Measurements from ENCODE around the gene NRDE2. TPM values are rescaled to one million over a fixed set of nuclear protein-coding genes. Genes with fewer than 3 reads are reported as not detected.

The NRDE2 gene
- total and polyA plus RNA-seq, 2 of the 4 experiments (the other 2 are of a cell fraction), result 4.5 to 9.3 TPM

GRCh38 chr14:90242444-90242843 is 89.3 kb downstream of the NRDE2 start:
- Histone ChIP-seq H3K9ac (ENCODE audit: low read depth, low read length) (no peak overlapping the region), H2BK5ac (ENCODE audit: low read depth, low read length, poor library complexity, severe bottlenecking) (no peak overlapping the region), H3K4me3 (ENCODE audit: insufficient read depth, low read depth, low read length) (no peak overlapping the region), H3K79me1 (ENCODE audit: low read depth in 1 of 2, low read length in 2 of 2) (no peaks in the 10 kb centered on the region), H3K4me2 (ENCODE audit: low read depth, low read length) (no peak overlapping the region), H4K5ac (ENCODE audit: low read depth, low read length) (no peak overlapping the region), H3K9me3 (ENCODE audit: control insufficient read depth, insufficient read depth, low read length) (peaks cover 26% of the 10 kb centered on the region), H3K4me1 (ENCODE audit: control insufficient read depth, insufficient read depth, low read length) (no peaks in the 10 kb centered on the region), H3K14ac (replicated peaks; ENCODE audit: low read depth, low read length) (no peak overlapping the region), H3K9me1 (ENCODE audit: insufficient read depth, low read length) (no peaks in the 10 kb centered on the region), H3K18ac (ENCODE audit: low read depth, low read length) (no peak overlapping the region), H2BK20ac (ENCODE audit: low read depth, low read length) (no peak overlapping the region), H3K56ac (ENCODE audit: extremely low read depth, insufficient read depth, low read length) (no peak overlapping the region), H3K27ac (ENCODE audit: insufficient read depth, low read length) (no peak overlapping the region), H3K4ac (ENCODE audit: low read depth, low read length) (no peak overlapping the region), H3K36me3 (ENCODE audit: control insufficient read depth, insufficient read depth, low read length) (no peaks in the 10 kb centered on the region), H4K8ac (ENCODE audit: low read depth in 2 of 2, low read length in 2 of 2) (no peak overlapping the region), H2AK5ac (ENCODE audit: low read depth, low read length) (no peak overlapping the region), H3K27me3 (ENCODE audit: control insufficient read depth, insufficient read depth, low read length) (no peaks in the 10 kb centered on the region), H4K20me1 (ENCODE audit: insufficient read depth, low read length) (no peaks in the 10 kb centered on the region), H4K91ac (ENCODE audit: insufficient read depth, low read depth, low read length) (no peak overlapping the region), H2BK120ac (ENCODE audit: low read depth, low read length) (no peak overlapping the region), H2AFZ (replicated peaks; ENCODE audit: low read length, poor library complexity) (no peak overlapping the region), H2BK15ac (ENCODE audit: low read depth, low read length) (no peak overlapping the region), H2AK9ac (replicated peaks; ENCODE audit: low read depth, low read length, poor library complexity) (no peak overlapping the region), H3K23ac (ENCODE audit: low read depth, low read length) (no peak overlapping the region)
- ATAC-seq (ENCODE audit: low read depth) (no peak), DNase-seq (no peak)
- CTCF ChIA-PET, result no interaction called here
- intact Hi-C loops (cut with micrococcal nuclease) (no loop called here), dilution Hi-C loops (cut with HindIII; ENCODE audit: low sequenced_read_pairs, unreplicated experiment) (no loop called here), in situ Hi-C loops (cut with MboI; ENCODE audit: low sequenced_read_pairs) (no loop called here)
- no TSS peak for BruUV-seq (replicated peaks)
- POLR2A ChIA-PET (ENCODE audit: unreplicated experiment), result no interaction called here
- no peak for TF ChIP-seq RCOR1 (IDR thresholded peaks at IDR 0.05; ENCODE audit: insufficient replicate concordance, low read length)
- TF ChIP-seq CHD1 (IDR thresholded peaks at IDR 0.05; ENCODE audit: low read depth, low read length), result no peak
- no peak for TF ChIP-seq MXI1 (IDR thresholded peaks at IDR 0.05; ENCODE audit: borderline replicate concordance, low read depth, low read length)
- TF ChIP-seq ELK1 (IDR thresholded peaks at IDR 0.05; ENCODE audit: borderline replicate concordance, low read depth, low read length), result no peak
- TF ChIP-seq MAFK (IDR thresholded peaks at IDR 0.05; ENCODE audit: low read depth, low read length), result no peak
- TF ChIP-seq USF2 (IDR thresholded peaks at IDR 0.05; ENCODE audit: low read depth, low read length), result no peak
- no peak for TF ChIP-seq NFE2L2 (IDR thresholded peaks at IDR 0.05; ENCODE audit: low read depth, low read length)
- TF ChIP-seq CTCF (conservative IDR thresholded peaks at IDR 0.05; ENCODE audit: low read depth, low read length), result no peak
- no peak for TF ChIP-seq RAD21 (IDR thresholded peaks at IDR 0.05; ENCODE audit: low read length)
- no peak for TF ChIP-seq RFX5 (IDR thresholded peaks at IDR 0.05; ENCODE audit: low read depth, low read length)
- no peak for TF ChIP-seq CEBPB (IDR thresholded peaks at IDR 0.05; ENCODE audit: low read depth, low read length)
- TF ChIP-seq MAZ (IDR thresholded peaks at IDR 0.05; ENCODE audit: borderline replicate concordance, low read depth, low read length), result no peak
- TF ChIP-seq SMC3 (IDR thresholded peaks at IDR 0.05; ENCODE audit: low read depth, low read length), result no peak
- TF ChIP-seq POLR2A (IDR thresholded peaks at IDR 0.05; ENCODE audit: low read depth, low read length), result no peak
- no peak for TF ChIP-seq BHLHE40 (IDR thresholded peaks at IDR 0.05; ENCODE audit: low read depth, low read length)

Data from IMR-90 (cell line).